H1 (cell line): Measurements from ENCODE around the gene HNF4A. TPM values are rescaled to one million over a fixed set of nuclear protein-coding genes. Genes with fewer than 3 reads are reported as not detected.

Experiments
- CTCF ChIA-PET: fragments of 300-600 bp; sonication (Branson Sonifier 250); formaldehyde crosslinking; loops from one replicate; lab custom pipeline; 2021; ENCODE audit not compliant: partially characterized antibody; lab: Charles Lee
- POLR2A ChIA-PET: fragments of 300-600 bp; sonication (Branson Sonifier 250); formaldehyde crosslinking; loops from one replicate; lab custom pipeline; 2021; ENCODE audit warnings: inconsistent platforms; ENCODE audit not compliant: partially characterized antibody; lab: Charles Lee
- DNase-seq, 2 experiments: peaks; one replicate each; pipeline versions ENCODE4 v3.0.0 to v3.0.0-alpha.2; 2010 to 2022; ENCODE audit warnings: low spot score in 2 of 2, low read depth in 1 of 2, mixed read lengths in 1 of 2
- FAIRE-seq: peaks from 2 replicates; lab custom pipeline; 2011; peaks lifted over from hg19 to GRCh38; lab: Jason Lieb, UNC
- H2AFZ ChIP-seq: 2 replicates; pipeline ENCODE4 v1.8.1; 2012; ENCODE audit warnings: low read length, inconsistent platforms
- H2AK5ac ChIP-seq: 2 replicates; pipeline ENCODE4 v1.6.1; 2013; ENCODE audit warnings: low read depth, low read length
- H2BK120ac ChIP-seq: replicated peaks from 2 replicates; pipeline ENCODE3; 2013; ENCODE audit warnings: low read depth, low read length, inconsistent platforms
- H2BK12ac ChIP-seq: 2 replicates; pipeline ENCODE4 v1.6.1; 2013; ENCODE audit warnings: low read depth, low read length
- H2BK15ac ChIP-seq: 2 replicates; pipeline ENCODE4 v1.6.1; 2013; ENCODE audit warnings: low read length
- H2BK20ac ChIP-seq: 2 replicates; pipeline ENCODE4 v1.6.1; 2013; ENCODE audit warnings: low read length
- H2BK5ac ChIP-seq: 2 replicates; pipeline ENCODE4 v1.6.1; 2013; ENCODE audit warnings: low read depth, low read length
- H3K14ac ChIP-seq: 2 replicates; pipeline ENCODE4 v1.6.1; 2013; ENCODE audit warnings: inconsistent platforms; ENCODE audit not compliant: insufficient read length
- H3K18ac ChIP-seq: 2 replicates; pipeline ENCODE4 v1.6.1; 2013; ENCODE audit warnings: low read length; ENCODE audit errors: extremely low read depth
- H3K23ac ChIP-seq: 2 replicates; pipeline ENCODE4 v1.6.1; 2013; ENCODE audit warnings: inconsistent platforms; ENCODE audit not compliant: insufficient read length
- H3K23me2 ChIP-seq: 2 replicates; pipeline ENCODE4 v1.6.1; 2013; ENCODE audit warnings: low read depth, low read length
- H3K27ac ChIP-seq: 2 replicates; pipeline ENCODE4 v1.6.1; 2011; ENCODE audit warnings: low read depth, low read length, inconsistent platforms
- H3K27me3 ChIP-seq, 4 experiments: replicated peaks in 1 of 4; 1 replicate in 1 of 4; 2 replicates in 3 of 4; pipeline versions ENCODE4 v1.6.1 to v1.8.1; 2011 to 2013; ENCODE audit warnings: low read length in 3 of 4, mild to moderate bottlenecking in 3 of 4, inconsistent platforms in 2 of 4, mixed read lengths in 2 of 4, moderate library complexity in 1 of 4; ENCODE audit not compliant: control insufficient read depth in 3 of 4, insufficient read depth in 3 of 4; ENCODE audit errors: extremely low read depth in 1 of 4
- H3K36me3 ChIP-seq, 4 experiments: 2 replicates each; pipeline versions ENCODE4 v1.6.1 to v1.8.1; 2011 to 2013; ENCODE audit warnings: mild to moderate bottlenecking in 4 of 4, low read length in 3 of 4, moderate library complexity in 2 of 4, control low read depth in 1 of 4, inconsistent platforms in 1 of 4; ENCODE audit not compliant: insufficient read depth in 4 of 4, control insufficient read depth in 2 of 4
- H3K4ac ChIP-seq: replicated peaks from 2 replicates; pipeline ENCODE3; 2013; ENCODE audit warnings: low read length, low read depth, mixed read lengths, inconsistent platforms; ENCODE audit not compliant: insufficient read length
- H3K4me1 ChIP-seq, 4 experiments: replicated peaks in 1 of 4; 1 replicate in 1 of 4; 2 replicates in 3 of 4; pipeline versions ENCODE4 v1.6.1 to v1.8.1; 2011 to 2013; ENCODE audit warnings: low read length in 3 of 4, inconsistent platforms in 2 of 4, mixed read lengths in 1 of 4; ENCODE audit not compliant: insufficient read depth in 4 of 4, control insufficient read depth in 3 of 4
- H3K4me2 ChIP-seq, 2 experiments: 2 replicates each; pipeline versions ENCODE4 v1.6.1 to v1.8.1; 2011 to 2013; ENCODE audit warnings: low read depth in 2 of 2, low read length in 2 of 2, control low read depth in 1 of 2, inconsistent platforms in 1 of 2, mild to moderate bottlenecking in 1 of 2; ENCODE audit not compliant: insufficient read depth in 1 of 2
- H3K4me3 ChIP-seq, 4 experiments: fragments of 200-600, 300-600 bp in 1 of 4; sonication (generic), shearing (Covaris generic), sonication (Bioruptor Twin) in 1 of 4; 2 replicates each; pipeline versions ENCODE4 v1.5.1 to v1.8.1; 2011 to 2016; ENCODE audit warnings: low read length in 4 of 4, low read depth in 3 of 4, control low read depth in 2 of 4, inconsistent platforms in 2 of 4, mild to moderate bottlenecking in 2 of 4, mixed read lengths in 1 of 4, moderate library complexity in 1 of 4; ENCODE audit not compliant: insufficient read depth in 2 of 4; ENCODE audit errors: extremely low read depth in 1 of 4
- H3K56ac ChIP-seq: replicated peaks from 2 replicates; pipeline ENCODE3; 2013; ENCODE audit warnings: low read depth, mild to moderate bottlenecking, mixed read lengths, low read length, inconsistent platforms; ENCODE audit not compliant: insufficient read length
- H3K79me1 ChIP-seq: 2 replicates; pipeline ENCODE4 v1.6.1; 2013; ENCODE audit warnings: low read depth, low read length, control low read depth
- H3K79me2 ChIP-seq, 2 experiments: 2 replicates each; pipeline versions ENCODE4 v1.6.1 to v1.8.1; 2012 to 2013; ENCODE audit warnings: low read length in 2 of 2, mild to moderate bottlenecking in 2 of 2, inconsistent platforms in 1 of 2; ENCODE audit not compliant: insufficient read depth in 2 of 2, control insufficient read depth in 1 of 2
- H3K9ac ChIP-seq, 4 experiments: replicated peaks in 1 of 4; 1 replicate in 1 of 4; 2 replicates in 3 of 4; pipeline versions ENCODE4 v1.6.1 to v1.8.1; 2011 to 2013; ENCODE audit warnings: low read depth in 3 of 4, low read length in 3 of 4, control low read depth in 2 of 4, mild to moderate bottlenecking in 2 of 4, moderate library complexity in 2 of 4, inconsistent platforms in 1 of 4; ENCODE audit errors: extremely low read depth in 1 of 4
- H3K9me3 ChIP-seq, 2 experiments: 2 replicates each; pipeline versions ENCODE4 v1.6.1 to v1.8.1; 2012 to 2013; ENCODE audit warnings: mild to moderate bottlenecking in 2 of 2, moderate library complexity in 2 of 2, control low read depth in 1 of 2, inconsistent platforms in 1 of 2, low read depth in 1 of 2, low read length in 1 of 2, mixed read lengths in 1 of 2; ENCODE audit not compliant: insufficient read depth in 2 of 2
- H4K20me1 ChIP-seq, 2 experiments: replicated peaks in 1 of 2; 2 replicates each; pipeline versions ENCODE3 to v1.8.1; 2011 to 2013; ENCODE audit warnings: inconsistent platforms in 2 of 2, low read length in 2 of 2, mild to moderate bottlenecking in 1 of 2; ENCODE audit not compliant: insufficient read depth in 2 of 2, control insufficient read depth in 1 of 2
- H4K5ac ChIP-seq: 2 replicates; pipeline ENCODE4 v1.6.1; 2013; ENCODE audit warnings: low read length, low read depth, mixed read lengths, inconsistent platforms; ENCODE audit not compliant: insufficient read length
- H4K8ac ChIP-seq: 2 replicates; pipeline ENCODE4 v1.8.0; 2013; ENCODE audit warnings: mild to moderate bottlenecking, moderate library complexity, low read length, inconsistent platforms; ENCODE audit not compliant: insufficient read depth; ENCODE audit errors: extremely low read depth
- H4K91ac ChIP-seq: replicated peaks from 2 replicates; pipeline ENCODE3; 2013; ENCODE audit warnings: low read length, mixed read lengths, inconsistent platforms; ENCODE audit not compliant: insufficient read length
- CBX5 ChIP-seq: fragments of 300-800, 300-1000 bp; sonication (generic); IDR thresholded peaks from 2 replicates; pipeline ENCODE4 v1.7.1; 2016; ENCODE audit warnings: antibody characterized with exemption, low read length, low read depth
- GABPA ChIP-seq: IDR thresholded peaks from 2 replicates; pipeline ENCODE4 v1.6.1; 2011; ENCODE audit warnings: mild to moderate bottlenecking, low read length, moderate library complexity, borderline replicate concordance; ENCODE audit not compliant: insufficient read depth
- GTF2F1 ChIP-seq: IDR thresholded peaks from 2 replicates; pipeline ENCODE4 v1.6.1; 2012; ENCODE audit warnings: low read depth, low read length, improper control_type of control experiment, borderline replicate concordance
- NANOG ChIP-seq: IDR thresholded peaks from 2 replicates; pipeline ENCODE4 v1.6.1; 2011; ENCODE audit warnings: low read length, low read depth, mild to moderate bottlenecking, inconsistent platforms; ENCODE audit not compliant: insufficient read depth, poor library complexity, severe bottlenecking
- NRF1 ChIP-seq: IDR thresholded peaks from 2 replicates; pipeline ENCODE4 v1.6.1; 2011; ENCODE audit warnings: mild to moderate bottlenecking, low read depth, low read length, improper control_type of control experiment
- WGBS, 2 experiments: shearing (Covaris generic) in 1 of 2; methylation state at CpG; one replicate each; pipeline versions ENCODE4 v1.1.6 to v1.1.7; 2013 to 2015; ENCODE audit warnings: low lambda C conversion rate in 2 of 2, mixed read lengths in 2 of 2, inconsistent platforms in 1 of 2, low coverage in 1 of 2, missing lambda C conversion rate in 1 of 2; ENCODE audit not compliant: insufficient replicate concordance in 2 of 2, insufficient coverage in 1 of 2, insufficient read length in 1 of 2; ENCODE audit errors: extremely low coverage in 1 of 2, missing lambda C conversion rate in 1 of 2; 5-methylcytosine and 5-hydroxymethylcytosine counted together
- polyA plus RNA-seq, 7 experiments: library from polyadenylated mRNA; depleted of rRNA in 3 of 7; stranded (reverse) in 5 of 7; unstranded in 2 of 7; fragments of >200 nt in 5 of 7; fragments of 200-250 nt in 2 of 7; gene quantifications; 1 replicate in 5 of 7; 2 replicates in 1 of 7; 4 replicates in 1 of 7; pipeline versions ENCODE4 v1.2.1 to v1.2.3, GENCODE V29; 2011 to 2013; ENCODE audit warnings: missing spikeins in 2 of 7, mixed read lengths in 2 of 7
- total RNA-seq: library from RNA; stranded (reverse); fragmentation: NEBNext Ultra II Directional; extraction: Animal tissue kit (Norgen Biotek cat#: 25700); gene quantifications from 2 replicates; pipeline ENCODE4 v1.2.1, GENCODE V29; 2021

The HNF4A gene
- total and polyA plus RNA-seq, 2 of the 8 experiments (the other 6 are each of a cell fraction or from before 2014, with no cell fraction given) = 0.03 TPM; not detected in 1

DNA sequence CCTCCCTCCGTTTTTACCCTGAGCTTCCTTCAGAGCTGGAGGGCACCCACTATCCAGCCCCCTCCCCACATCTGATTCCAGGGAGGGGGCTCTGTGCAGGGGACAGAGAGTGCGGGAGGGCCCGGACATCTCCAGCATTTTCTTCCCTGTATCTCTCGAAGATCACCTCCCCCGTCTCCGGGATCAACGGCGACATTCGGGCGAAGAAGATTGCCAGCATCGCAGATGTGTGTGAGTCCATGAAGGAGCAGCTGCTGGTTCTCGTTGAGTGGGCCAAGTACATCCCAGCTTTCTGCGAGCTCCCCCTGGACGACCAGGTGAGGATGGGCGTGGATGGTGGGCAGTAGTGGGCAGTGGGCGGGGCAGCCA, 58.8 kb downstream of the HNF4A start:
- FAIRE-seq (no peak), DNase-seq (no peak)
- Histone ChIP-seq H2AK5ac (no peak overlapping the region), H3K4me1 (no peaks in the 10 kb centered on the region; a peak in 1 of 7 replicates), H4K20me1 (no peaks in the 10 kb centered on the region), H3K4me2 (no peak overlapping the region), H4K91ac (no peak overlapping the region), H3K27ac (no peak overlapping the region), H3K18ac (no peak overlapping the region), H3K9ac (no peak overlapping the region), H4K8ac (0 out of 2 replicates have a peak overlapping the region, but pooled peaks have one; percentile 53), H3K4me3 (no peak overlapping the region), H2BK120ac (no peak overlapping the region), H3K23me2 (no peaks in the 10 kb centered on the region), H3K79me1 (no peaks in the 10 kb centered on the region), H4K5ac (no peak overlapping the region), H3K23ac (no peak overlapping the region), H3K4ac (no peak overlapping the region), H3K27me3 (no peaks in the 10 kb centered on the region), H3K56ac (no peak overlapping the region), H2BK5ac (no peak overlapping the region), H3K14ac (no peak overlapping the region), H3K36me3 (no peaks in the 10 kb centered on the region), H2AFZ (no peak overlapping the region), H2BK15ac (no peak overlapping the region), H2BK12ac (no peak overlapping the region), H2BK20ac (no peak overlapping the region), H3K9me3 (no peaks in the 10 kb centered on the region), H3K79me2 (no peaks in the 10 kb centered on the region)
- CTCF ChIA-PET = interaction anchor here (0.6 to 4.2 kb wide), 7 partner anchors 26 to 226 kb away, joined by 3 to 13 read pairs (median 3); partner anchors contain the start of gene GDAP1L1
- POLR2A ChIA-PET = no interaction called here
- no peak for TF ChIP-seq GABPA
- TF ChIP-seq GTF2F1 = no peak
- TF ChIP-seq CBX5 = no peak
- TF ChIP-seq NRF1 = no peak
- no peak for TF ChIP-seq NANOG
- WGBS, 2 experiments = 91% methylated on average over 16 of the region's 16 CpGs; no CpG with 5 or more reads in 1 of the 2 experiments
